ENCODE measurements around the gene ACO2.
"Not testable (repeated sequence)": the region's sequence is repeated elsewhere in the genome, so short reads cannot be mapped to it uniquely, and the experiment has no call there.

DNA sequence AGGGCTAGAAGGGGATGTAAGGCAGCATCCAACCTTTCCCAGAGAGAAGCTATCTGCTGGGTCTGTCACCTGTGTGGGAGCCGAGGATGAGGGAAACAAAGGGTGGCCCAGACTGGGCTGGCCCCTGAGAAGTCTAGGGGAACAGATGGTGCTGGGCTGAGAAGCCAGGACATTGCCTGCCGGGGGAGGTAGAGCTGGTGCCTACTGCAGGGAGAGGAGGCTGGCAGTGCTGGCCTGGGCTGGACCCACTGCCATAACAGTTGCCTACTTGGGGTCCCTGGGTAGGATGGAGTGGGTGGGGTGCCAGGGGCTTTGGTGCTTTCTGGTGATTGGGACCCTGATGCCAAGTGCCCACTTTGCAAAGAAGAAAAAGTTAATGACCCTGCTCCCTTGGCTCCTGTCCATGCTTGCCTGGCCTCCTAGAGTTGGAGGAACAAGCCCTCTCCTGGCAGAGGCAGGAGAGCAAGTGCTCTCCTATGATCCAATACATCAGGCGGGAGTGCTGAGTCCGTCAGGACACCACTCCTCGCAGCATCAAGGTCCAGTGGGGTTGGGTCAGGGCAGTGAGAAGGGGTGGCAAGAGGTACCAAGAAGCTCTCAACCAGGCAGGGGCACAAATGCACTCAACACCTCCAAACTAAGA is 34.4 kb upstream of the ACO2 start:
- not testable (repeated sequence) for TF ChIP-seq POLR2A (IDR thresholded peaks at IDR 0.05)
- TF ChIP-seq, protein P1, sequence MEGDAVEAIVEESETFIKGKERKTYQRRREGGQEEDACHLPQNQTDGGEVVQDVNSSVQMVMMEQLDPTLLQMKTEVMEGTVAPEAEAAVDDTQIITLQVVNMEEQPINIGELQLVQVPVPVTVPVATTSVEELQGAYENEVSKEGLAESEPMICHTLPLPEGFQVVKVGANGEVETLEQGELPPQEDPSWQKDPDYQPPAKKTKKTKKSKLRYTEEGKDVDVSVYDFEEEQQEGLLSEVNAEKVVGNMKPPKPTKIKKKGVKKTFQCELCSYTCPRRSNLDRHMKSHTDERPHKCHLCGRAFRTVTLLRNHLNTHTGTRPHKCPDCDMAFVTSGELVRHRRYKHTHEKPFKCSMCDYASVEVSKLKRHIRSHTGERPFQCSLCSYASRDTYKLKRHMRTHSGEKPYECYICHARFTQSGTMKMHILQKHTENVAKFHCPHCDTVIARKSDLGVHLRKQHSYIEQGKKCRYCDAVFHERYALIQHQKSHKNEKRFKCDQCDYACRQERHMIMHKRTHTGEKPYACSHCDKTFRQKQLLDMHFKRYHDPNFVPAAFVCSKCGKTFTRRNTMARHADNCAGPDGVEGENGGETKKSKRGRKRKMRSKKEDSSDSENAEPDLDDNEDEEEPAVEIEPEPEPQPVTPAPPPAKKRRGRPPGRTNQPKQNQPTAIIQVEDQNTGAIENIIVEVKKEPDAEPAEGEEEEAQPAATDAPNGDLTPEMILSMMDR (IDR thresholded peaks at IDR 0.05), result not testable (repeated sequence)

All from esophagus squamous epithelium (tissue), 4 donors.